Measurements from ENCODE around the gene SARDH.
"Not testable (repeated sequence)": the region's sequence is repeated elsewhere in the genome, so short reads cannot be mapped to it uniquely, and the experiment has no call there.

SARDH gene

GRCh38 chr9:133685653-133686609, 52.2 kb downstream of the SARDH start:
- DNase-seq (ENCODE audit: low read depth): no peak

GRCh38 chr9:133684936-133685361, 53.2 kb downstream of the SARDH start:
- no peak for DNase-seq (ENCODE audit: low read depth)

- no peak for DNase-seq (ENCODE audit: low read depth)
These were observed 53.8 kb downstream of the SARDH start for GRCh38 chr9:133684121-133684935.

GRCh38 chr9:133683586-133684120, 54.5 kb downstream of the SARDH start:
- DNase-seq (ENCODE audit: low read depth): peak; percentile 17

GRCh38 chr9:133682818-133683585, 55.1 kb downstream of the SARDH start:
- no peak for DNase-seq (ENCODE audit: low read depth)

GRCh38 chr9:133681658-133682306, 56.4 kb downstream of the SARDH start:
- no peak for DNase-seq (ENCODE audit: low read depth)

GRCh38 chr9:133680976-133681657, 57.0 kb downstream of the SARDH start:
- DNase-seq (ENCODE audit: low read depth): no peak

- no peak for DNase-seq (ENCODE audit: low read depth)
These were observed 57.7 kb downstream of the SARDH start for GRCh38 chr9:133680250-133680975.

- no peak for DNase-seq (ENCODE audit: low read depth)
These were observed 58.6 kb downstream of the SARDH start for GRCh38 chr9:133679466-133680061.

GRCh38 chr9:133679056-133679455, 59.1 kb downstream of the SARDH start:
- DNase-seq (ENCODE audit: low read depth): no peak

- DNase-seq (ENCODE audit: low read depth): no peak
These were observed 60.8 kb downstream of the SARDH start for GRCh38 chr9:133677126-133678010.

- peak; percentile 59 for DNase-seq (ENCODE audit: low read depth)
These were observed 61.7 kb downstream of the SARDH start for GRCh38 chr9:133676450-133676849.

- DNase-seq (ENCODE audit: low read depth): not testable (repeated sequence)
These were observed 62.4 kb downstream of the SARDH start for GRCh38 chr9:133675796-133676195.

GRCh38 chr9:133674091-133674490, 64.1 kb downstream of the SARDH start:
- DNase-seq (ENCODE audit: low read depth): no peak

- no peak for DNase-seq (ENCODE audit: low read depth)
These were observed 64.9 kb downstream of the SARDH start for GRCh38 chr9:133673258-133673655.

GRCh38 chr9:133672503-133673257, 65.5 kb downstream of the SARDH start:
- no peak for DNase-seq (ENCODE audit: low read depth)

GRCh38 chr9:133671371-133671770, 66.8 kb downstream of the SARDH start:
- no peak for DNase-seq (ENCODE audit: low read depth)

GRCh38 chr9:133670466-133670865, 67.7 kb downstream of the SARDH start:
- no peak for DNase-seq (ENCODE audit: low read depth)

All from CMK (cell line).